Fibroblast of lung (primary cell): Measurements from ENCODE around the gene SRPK3. TPM values are rescaled to one million over a fixed set of nuclear protein-coding genes. Genes with fewer than 3 reads are reported as not detected.

Experiments
- DNase-seq, 2 donors: peaks; one replicate each; pipeline versions ENCODE4 v3.0.0 to v3.0.0-alpha.2; 2010; ENCODE audit warnings: low read depth in 2 of 2
- H2AFZ ChIP-seq: 2 replicates; pipeline ENCODE4 v1.5.1; 2012; ENCODE audit warnings: low read length, control low read depth, inconsistent platforms
- H3K27ac ChIP-seq: 2 replicates; pipeline ENCODE4 v1.5.1; 2011; ENCODE audit warnings: low read length, control low read depth; ENCODE audit not compliant: insufficient read depth
- H3K27me3 ChIP-seq: 2 replicates; pipeline ENCODE4 v1.5.1; 2011; ENCODE audit warnings: mild to moderate bottlenecking, low read length; ENCODE audit not compliant: control insufficient read depth, insufficient read depth
- H3K36me3 ChIP-seq: 2 replicates; pipeline ENCODE4 v1.5.1; 2011; ENCODE audit warnings: low read length; ENCODE audit not compliant: control insufficient read depth, insufficient read depth
- H3K4me1 ChIP-seq: 2 replicates; pipeline ENCODE4 v1.5.1; 2011; ENCODE audit warnings: low read length; ENCODE audit not compliant: control insufficient read depth, insufficient read depth; ENCODE audit errors: extremely low read depth
- H3K4me2 ChIP-seq: 2 replicates; pipeline ENCODE4 v1.5.1; 2011; ENCODE audit warnings: low read length, control low read depth; ENCODE audit not compliant: insufficient read depth; ENCODE audit errors: extremely low read depth
- H3K4me3 ChIP-seq, 4 experiments: fragments of 200-600 bp in 1 of 4; sonication (generic) in 1 of 4; replicated peaks in 1 of 4; 2 replicates each; pipeline ENCODE4 v1.5.1; 2011 to 2016; ENCODE audit warnings: low read length in 4 of 4, low read depth in 3 of 4, mild to moderate bottlenecking in 3 of 4, control low read depth in 2 of 4, inconsistent platforms in 1 of 4, mixed read lengths in 1 of 4; ENCODE audit not compliant: insufficient read depth in 1 of 4; ENCODE audit errors: control extremely low read depth in 1 of 4
- H3K79me2 ChIP-seq: 2 replicates; pipeline ENCODE4 v1.5.1; 2012; ENCODE audit warnings: mild to moderate bottlenecking, low read length, inconsistent platforms; ENCODE audit not compliant: control insufficient read depth, insufficient read depth
- H3K9ac ChIP-seq: 2 replicates; pipeline ENCODE4 v1.5.1; 2011; ENCODE audit warnings: mild to moderate bottlenecking, low read length, control low read depth; ENCODE audit not compliant: insufficient read depth
- H3K9me3 ChIP-seq: 2 replicates; pipeline ENCODE4 v1.5.1; 2012; ENCODE audit warnings: low read depth, low read length; ENCODE audit not compliant: control insufficient read depth, insufficient read depth
- H4K20me1 ChIP-seq: 2 replicates; pipeline ENCODE4 v1.5.1; 2011; ENCODE audit warnings: low read length; ENCODE audit not compliant: control insufficient read depth, insufficient read depth; ENCODE audit errors: extremely low read depth
- EZH2 ChIP-seq: IDR thresholded peaks from 2 replicates; pipeline ENCODE4 v1.5.1; 2012; ENCODE audit warnings: low read length, control low read depth, mild to moderate bottlenecking; ENCODE audit errors: missing control alignments
- polyA plus RNA-seq, 2 donors: library from polyadenylated mRNA; depleted of rRNA in 1 of 2; stranded (reverse) in 1 of 2; unstranded in 1 of 2; fragments of >200 nt; gene quantifications; 2 replicates each; pipeline ENCODE4 v1.2.1, GENCODE V29; 2011 to 2012; ENCODE audit warnings: missing spikeins in 1 of 2
- total RNA-seq: library from RNA; depleted of rRNA; stranded (reverse); fragments of >200 nt; gene quantifications from 2 replicates; pipeline ENCODE4 v1.2.1, GENCODE V29; 2014
- TF ChIP-seq, protein P1 (sequence below), 2 donors: IDR thresholded peaks in 1 of 2; conservative IDR thresholded peaks in 1 of 2; 1 replicate in 1 of 2; 2 replicates in 1 of 2; pipeline ENCODE4 v1.5.1; 2011 to 2012; ENCODE audit warnings: low read length in 2 of 2, control low read depth in 1 of 2, inconsistent platforms in 1 of 2, low read depth in 1 of 2, mild to moderate bottlenecking in 1 of 2

SRPK3 gene
- total and polyA plus RNA-seq, 2 donors (not counting 1 experiment from before 2014, with no cell fraction given): 0.40 to 0.83 TPM

DNA sequence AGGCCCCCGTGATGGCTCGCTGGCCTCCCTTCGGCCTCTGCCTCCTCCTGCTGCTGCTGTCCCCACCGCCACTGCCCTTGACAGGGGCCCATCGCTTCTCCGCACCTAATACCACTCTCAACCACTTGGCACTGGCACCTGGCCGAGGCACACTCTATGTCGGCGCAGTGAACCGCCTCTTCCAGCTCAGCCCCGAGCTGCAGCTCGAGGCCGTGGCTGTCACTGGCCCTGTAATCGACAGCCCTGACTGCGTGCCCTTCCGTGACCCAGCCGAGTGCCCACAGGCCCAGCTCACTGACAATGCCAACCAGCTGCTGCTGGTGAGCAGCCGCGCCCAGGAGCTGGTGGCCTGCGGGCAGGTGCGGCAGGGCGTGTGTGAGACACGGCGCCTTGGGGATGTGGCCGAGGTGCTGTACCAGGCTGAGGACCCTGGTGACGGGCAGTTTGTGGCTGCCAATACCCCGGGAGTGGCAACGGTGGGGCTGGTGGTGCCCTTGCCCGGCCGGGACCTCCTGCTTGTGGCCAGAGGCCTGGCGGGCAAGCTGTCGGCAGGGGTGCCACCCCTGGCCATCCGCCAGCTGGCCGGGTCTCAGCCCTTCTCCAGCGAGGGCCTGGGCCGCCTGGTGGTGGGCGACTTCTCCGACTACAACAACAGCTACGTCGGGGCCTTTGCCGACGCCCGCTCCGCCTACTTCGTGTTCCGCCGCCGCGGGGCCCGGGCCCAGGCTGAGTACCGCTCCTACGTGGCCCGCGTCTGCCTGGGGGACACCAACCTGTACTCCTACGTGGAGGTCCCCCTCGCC is 13.8 kb upstream of the SRPK3 start:
- no peak overlapping the region for H3K4me2 ChIP-seq
- no peak overlapping the region for H3K4me3 ChIP-seq
- H3K9ac ChIP-seq: no peak overlapping the region
- H3K9me3 ChIP-seq: no peaks in the 10 kb centered on the region
- no peak for DNase-seq
- H3K27ac ChIP-seq: no peak overlapping the region
- no peaks in the 10 kb centered on the region for H4K20me1 ChIP-seq
- no peak overlapping the region for H2AFZ ChIP-seq
- no peaks in the 10 kb centered on the region for H3K36me3 ChIP-seq
- no peak for TF ChIP-seq EZH2
- TF ChIP-seq, protein P1, sequence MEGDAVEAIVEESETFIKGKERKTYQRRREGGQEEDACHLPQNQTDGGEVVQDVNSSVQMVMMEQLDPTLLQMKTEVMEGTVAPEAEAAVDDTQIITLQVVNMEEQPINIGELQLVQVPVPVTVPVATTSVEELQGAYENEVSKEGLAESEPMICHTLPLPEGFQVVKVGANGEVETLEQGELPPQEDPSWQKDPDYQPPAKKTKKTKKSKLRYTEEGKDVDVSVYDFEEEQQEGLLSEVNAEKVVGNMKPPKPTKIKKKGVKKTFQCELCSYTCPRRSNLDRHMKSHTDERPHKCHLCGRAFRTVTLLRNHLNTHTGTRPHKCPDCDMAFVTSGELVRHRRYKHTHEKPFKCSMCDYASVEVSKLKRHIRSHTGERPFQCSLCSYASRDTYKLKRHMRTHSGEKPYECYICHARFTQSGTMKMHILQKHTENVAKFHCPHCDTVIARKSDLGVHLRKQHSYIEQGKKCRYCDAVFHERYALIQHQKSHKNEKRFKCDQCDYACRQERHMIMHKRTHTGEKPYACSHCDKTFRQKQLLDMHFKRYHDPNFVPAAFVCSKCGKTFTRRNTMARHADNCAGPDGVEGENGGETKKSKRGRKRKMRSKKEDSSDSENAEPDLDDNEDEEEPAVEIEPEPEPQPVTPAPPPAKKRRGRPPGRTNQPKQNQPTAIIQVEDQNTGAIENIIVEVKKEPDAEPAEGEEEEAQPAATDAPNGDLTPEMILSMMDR (conservative IDR thresholded peaks at IDR 0.05 in 1 of 2, IDR thresholded peaks at IDR 0.05 in 1 of 2; ENCODE audit: low read depth in 1 of 2, low read length in 2 of 2): no peak
- peaks cover 3% of the 10 kb centered on the region for H3K4me1 ChIP-seq
- H3K79me2 ChIP-seq: no peaks in the 10 kb centered on the region
- H3K27me3 ChIP-seq: no peaks in the 10 kb centered on the region

DNA sequence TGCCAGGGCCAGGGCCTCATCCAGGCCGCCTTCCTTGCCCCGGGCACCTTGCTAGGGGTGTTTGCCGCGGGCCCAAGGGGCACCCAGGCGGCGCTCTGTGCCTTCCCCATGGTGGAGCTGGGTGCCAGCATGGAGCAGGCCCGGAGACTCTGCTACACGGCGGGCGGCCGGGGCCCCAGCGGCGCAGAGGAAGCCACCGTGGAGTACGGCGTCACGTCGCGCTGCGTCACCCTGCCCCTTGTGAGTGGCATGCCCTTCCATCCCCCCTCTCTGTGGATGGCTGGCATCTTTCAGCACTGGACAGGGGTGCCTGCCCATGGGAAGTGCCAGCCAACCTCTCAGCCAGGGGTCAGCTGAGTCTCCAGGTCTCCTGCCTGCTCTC is 13.2 kb upstream of the SRPK3 start:
- Histone ChIP-seq H3K36me3 (no peaks in the 10 kb centered on the region), H2AFZ (no peak overlapping the region), H3K27me3 (no peaks in the 10 kb centered on the region), H3K4me3 (no peak overlapping the region), H3K79me2 (no peaks in the 10 kb centered on the region), H3K27ac (no peak overlapping the region), H3K4me2 (no peak overlapping the region), H3K9ac (no peak overlapping the region), H3K9me3 (no peaks in the 10 kb centered on the region), H4K20me1 (no peaks in the 10 kb centered on the region), H3K4me1 (peaks cover 3% of the 10 kb centered on the region)
- no peak for TF ChIP-seq EZH2
- TF ChIP-seq, protein P1 (conservative IDR thresholded peaks at IDR 0.05 in 1 of 2, IDR thresholded peaks at IDR 0.05 in 1 of 2; ENCODE audit: low read depth in 1 of 2, low read length in 2 of 2): no peak
- no peak for DNase-seq

DNA sequence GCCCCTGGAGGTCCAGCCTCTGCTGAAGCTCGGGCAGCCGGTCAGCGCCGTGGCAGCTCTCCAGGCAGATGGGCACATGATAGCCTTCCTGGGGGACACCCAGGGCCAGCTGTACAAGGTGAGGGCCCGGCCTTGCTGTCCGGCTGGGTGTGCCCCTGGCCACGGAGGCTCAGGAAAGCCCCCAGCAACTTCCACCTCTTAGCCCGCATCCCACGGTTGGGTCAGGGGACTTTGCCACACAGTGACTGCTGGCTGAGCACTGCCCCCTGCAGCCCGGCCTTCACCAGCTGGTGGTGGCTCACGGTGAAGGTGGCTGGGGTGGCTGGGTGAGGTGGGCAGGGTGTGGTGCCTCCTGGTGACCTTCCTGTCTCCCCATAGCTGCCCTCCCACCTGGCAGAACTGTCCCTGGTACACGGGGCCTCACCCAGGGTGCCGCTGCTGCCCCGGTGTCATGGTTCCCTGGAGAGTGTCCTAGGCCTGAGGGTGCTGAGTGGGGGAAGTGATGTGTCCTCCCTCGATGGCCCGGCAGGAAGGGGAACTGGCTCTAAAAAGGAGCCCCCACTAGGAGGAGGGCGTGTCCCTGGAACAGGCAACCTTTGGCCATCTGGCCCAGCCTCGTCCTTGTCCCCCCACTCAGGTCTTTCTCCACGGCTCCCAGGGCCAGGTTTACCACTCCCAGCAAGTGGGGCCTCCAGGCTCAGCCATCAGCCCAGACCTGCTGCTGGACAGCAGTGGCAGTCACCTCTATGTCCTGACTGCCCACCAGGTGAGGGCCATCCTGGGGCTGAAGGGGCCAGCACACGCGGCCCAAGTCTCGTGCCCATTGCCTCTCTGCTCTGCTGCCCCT is 12.3 kb upstream of the SRPK3 start:
- no peaks in the 10 kb centered on the region for H3K27me3 ChIP-seq
- no peak overlapping the region for H2AFZ ChIP-seq
- H3K9me3 ChIP-seq: no peaks in the 10 kb centered on the region
- no peak overlapping the region for H3K9ac ChIP-seq
- TF ChIP-seq, protein P1 (conservative IDR thresholded peaks at IDR 0.05 in 1 of 2, IDR thresholded peaks at IDR 0.05 in 1 of 2; ENCODE audit: low read depth in 1 of 2, low read length in 2 of 2): no peak
- no peak overlapping the region for H3K4me3 ChIP-seq
- no peaks in the 10 kb centered on the region for H4K20me1 ChIP-seq
- H3K4me1 ChIP-seq: peaks cover 3% of the 10 kb centered on the region
- DNase-seq: no peak
- no peak overlapping the region for H3K27ac ChIP-seq
- H3K36me3 ChIP-seq: no peaks in the 10 kb centered on the region
- H3K79me2 ChIP-seq: no peaks in the 10 kb centered on the region
- H3K4me2 ChIP-seq: no peak overlapping the region
